ENCODE results near the gene NUP160.
"Not testable (repeated sequence)": the region's sequence is repeated elsewhere in the genome, so short reads cannot be mapped to it uniquely, and the experiment has no call there.

- TF ChIP-seq POLR2A, POLR2AphosphoS5 (IDR thresholded peaks at IDR 0.05; ENCODE audit: low read depth, low read length): not testable (repeated sequence)
These were observed 25.5 kb downstream of the NUP160 start for GRCh38 chr11:47822664-47823063.
